NCI-H345 treated with DMSO at 0.1 percent for 48 hours (cell line): ENCODE results near the gene LRRN3.
"Not testable (repeated sequence)": the region's sequence is repeated elsewhere in the genome, so short reads cannot be mapped to it uniquely, and the experiment has no call there.

Experiments
- DNase-seq: peaks from one replicate; lab custom pipeline; 2025; ENCODE audit not compliant: unreplicated experiment; lab: John Stamatoyannopoulos, UW

Gene LRRN3

DNA sequence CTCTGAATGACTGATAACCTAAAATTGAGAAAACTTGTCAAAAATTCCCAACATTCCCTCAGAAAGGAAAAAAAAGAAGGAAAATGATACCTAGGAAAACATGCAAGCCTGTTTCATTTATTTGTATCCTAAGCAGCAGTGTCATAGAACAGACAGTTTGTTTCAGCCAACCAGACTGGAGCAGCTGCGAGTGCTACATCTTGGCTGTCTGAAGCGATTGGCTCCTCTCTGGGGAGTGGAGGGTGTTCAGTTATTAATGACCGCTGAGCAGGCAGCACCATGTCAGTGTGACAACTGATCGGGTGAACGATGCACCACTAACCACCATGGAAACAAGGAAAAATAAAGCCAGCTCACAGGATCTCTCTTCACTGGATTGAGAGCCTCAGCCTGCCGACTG, at the start of gene LRRN3:
LRRN3 (plus strand) TSS at position 282 of the 400 bp plus-strand sequence. CDS start 31,646 bp downstream, outside the sequence.
- peak; percentile 22 for DNase-seq

DNA sequence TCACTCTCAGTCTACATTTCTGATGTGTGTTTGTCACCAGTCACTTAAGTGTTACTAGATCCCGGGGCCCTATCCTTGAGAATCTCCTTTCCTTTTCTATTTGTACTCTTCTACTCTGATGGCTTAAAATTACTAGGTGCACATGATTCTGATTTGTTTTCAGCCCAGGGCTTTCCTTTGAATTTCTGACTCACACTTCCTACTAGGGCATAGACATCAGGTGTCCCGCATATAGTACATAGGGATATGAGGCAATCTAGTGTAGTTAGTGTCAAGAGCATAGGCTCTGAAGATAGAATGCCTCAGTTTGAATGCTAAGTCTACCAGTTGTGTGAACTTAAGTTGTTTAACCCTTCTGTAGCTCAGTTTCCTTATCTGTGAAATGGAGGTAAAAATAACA, 49.4 kb upstream of the LRRN3 start:
- no peak for DNase-seq

DNA sequence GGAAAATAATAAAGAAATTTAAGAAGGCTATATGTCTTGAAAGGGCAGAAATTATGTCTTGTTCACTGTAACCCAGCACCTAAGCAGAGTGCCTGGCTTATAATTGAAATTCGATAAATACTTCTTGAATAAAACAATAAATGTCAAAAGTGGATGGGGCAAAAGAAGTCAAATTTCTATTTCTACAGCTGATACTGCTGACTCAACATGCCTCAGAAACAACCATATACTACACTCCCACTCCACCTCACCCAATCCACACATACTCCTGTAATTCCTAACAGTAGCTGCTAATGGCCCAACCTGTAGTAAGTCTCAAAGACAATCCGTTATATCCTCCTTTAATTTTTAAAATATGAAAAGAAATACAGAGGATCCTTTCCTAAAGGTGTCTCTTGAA, 48.1 kb upstream of the LRRN3 start:
- no peak for DNase-seq

DNA sequence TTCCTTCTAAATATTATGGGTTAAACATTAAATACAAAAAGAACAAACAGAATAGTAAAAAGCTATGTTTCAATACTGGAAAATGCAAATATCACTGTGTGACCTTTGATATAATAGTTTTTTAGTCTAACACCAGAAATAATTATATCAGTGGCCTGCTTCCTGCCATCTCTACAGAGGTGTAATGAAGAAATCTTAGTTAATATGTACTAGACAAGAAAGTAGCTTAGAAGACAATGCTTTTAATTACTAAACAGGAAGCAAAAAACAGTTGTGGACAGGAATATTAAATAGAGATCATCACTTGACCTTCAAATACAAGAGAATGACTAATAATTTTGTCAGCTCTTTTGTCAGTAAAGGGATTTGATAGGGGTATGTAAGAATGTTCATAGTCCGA, 47.4 kb upstream of the LRRN3 start:
- no peak for DNase-seq

DNA sequence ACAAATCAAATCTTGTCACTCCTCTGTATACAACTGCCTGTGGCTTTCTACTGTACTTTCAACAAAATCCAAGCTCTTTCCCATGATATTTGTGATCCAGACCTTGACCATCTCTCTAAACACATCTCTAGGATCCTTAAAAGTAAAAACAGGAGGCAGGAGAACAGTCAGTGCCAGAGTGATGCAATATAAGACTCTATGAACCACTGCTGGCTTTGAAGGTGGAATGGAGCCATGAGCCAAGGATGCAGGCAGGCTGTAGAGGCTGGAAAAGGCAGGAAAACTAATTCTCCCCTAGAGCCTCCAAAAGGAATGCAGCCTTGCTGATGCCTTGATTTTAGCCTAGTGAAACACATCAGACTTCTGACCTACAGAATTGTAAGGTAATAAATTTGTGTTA, 45.5 kb upstream of the LRRN3 start:
- no peak for DNase-seq

DNA sequence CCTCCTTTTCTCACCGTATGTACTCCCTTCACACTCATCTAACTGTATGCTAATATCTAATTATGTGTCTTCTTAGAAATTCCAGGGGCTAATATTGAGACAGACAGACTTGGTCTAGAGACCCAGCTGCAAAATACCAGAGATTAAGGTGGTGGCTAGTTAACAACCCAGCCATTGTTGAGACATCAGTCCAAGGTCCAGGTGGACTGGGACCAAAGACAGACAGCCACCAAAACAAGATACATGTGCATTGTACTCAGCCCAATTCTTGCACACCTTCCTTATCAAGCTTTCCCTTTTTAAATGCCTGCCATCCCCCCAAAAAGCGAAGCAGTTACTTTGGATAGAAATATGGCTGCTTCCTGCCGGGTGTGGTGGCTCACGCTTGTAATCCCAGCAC, 43.3 kb upstream of the LRRN3 start:
- DNase-seq, result no peak

DNA sequence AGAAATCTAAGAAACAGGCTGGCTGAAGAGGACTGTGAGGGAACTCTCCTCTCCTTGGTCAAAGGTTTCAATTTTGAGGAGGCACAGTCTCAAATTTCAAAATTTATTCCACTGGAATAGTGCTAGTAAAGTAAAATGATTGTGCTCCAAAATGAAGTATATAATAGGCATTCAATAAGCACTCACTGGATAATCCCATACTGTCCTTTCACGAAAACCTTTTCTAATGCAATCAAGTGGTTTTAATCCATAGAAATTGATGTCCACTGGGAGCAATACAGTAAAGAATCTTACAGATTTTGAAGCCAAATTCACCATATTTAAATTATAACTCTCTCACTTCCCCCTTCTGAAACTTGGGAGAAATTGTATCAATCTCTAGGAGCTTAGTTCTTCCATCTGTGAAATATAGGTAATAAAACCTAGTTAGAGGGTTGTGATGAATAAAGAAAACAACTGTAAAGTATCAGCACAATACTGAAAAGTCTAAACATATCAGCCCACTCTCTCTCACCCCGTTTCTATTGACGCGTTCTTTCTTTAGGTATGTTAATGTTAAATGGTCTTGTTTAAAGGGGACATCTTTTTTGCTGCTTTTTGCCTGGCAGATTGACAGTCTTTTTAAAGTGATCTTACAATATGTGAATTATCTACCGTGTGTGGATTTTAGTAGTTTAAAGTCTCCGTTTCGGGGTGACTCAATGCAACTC, 40.8 kb upstream of the LRRN3 start:
- no peak for DNase-seq

DNA sequence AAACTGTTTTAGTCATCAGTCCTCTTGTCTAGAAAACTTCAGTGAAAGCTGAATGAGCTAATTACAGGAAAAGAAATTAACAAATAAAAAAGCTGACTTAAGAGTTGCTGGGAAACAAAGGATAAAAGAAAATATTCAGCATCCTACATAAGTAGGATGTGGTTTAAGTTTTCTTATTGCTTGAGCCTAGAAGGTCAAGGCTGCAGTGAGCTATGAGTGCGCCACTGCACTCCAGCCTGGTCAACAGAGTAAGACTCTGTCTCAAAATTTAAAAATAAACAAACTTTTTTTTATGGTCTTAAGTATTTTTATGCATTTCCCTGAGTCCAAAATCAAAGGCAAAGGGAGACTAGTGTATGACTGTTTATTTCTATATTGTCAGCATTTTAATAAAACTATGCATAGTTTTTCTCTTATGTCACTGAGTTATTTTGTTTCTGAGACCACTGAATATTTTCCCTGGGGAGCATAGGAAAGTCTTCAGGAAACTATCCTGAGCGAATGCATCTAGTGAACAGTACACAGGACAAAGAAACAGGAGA, 40.0 kb upstream of the LRRN3 start:
- no peak for DNase-seq

GRCh38 chr7:111051832-111052231, 39.1 kb upstream of the LRRN3 start:
- DNase-seq, result no peak

DNA sequence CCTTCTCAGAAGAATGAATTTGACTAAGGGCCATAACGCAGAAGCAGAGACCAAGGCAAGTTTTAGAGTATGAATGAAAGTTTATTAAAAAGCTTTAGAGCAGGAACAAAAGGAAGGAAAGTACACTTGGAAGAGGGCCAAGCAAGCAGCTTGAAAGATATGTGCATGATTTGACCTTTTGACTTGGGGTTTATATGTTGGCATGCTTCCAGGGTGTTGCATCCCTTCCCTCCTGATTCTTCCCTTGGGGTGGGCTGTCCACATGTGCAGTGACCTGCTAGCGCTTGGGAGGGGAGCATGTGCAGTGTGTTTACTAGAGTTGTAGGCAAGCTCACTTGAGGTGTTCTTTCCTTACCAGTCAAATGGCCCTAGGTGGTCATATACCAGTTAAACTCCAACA, 37.9 kb upstream of the LRRN3 start:
- no peak for DNase-seq

DNA sequence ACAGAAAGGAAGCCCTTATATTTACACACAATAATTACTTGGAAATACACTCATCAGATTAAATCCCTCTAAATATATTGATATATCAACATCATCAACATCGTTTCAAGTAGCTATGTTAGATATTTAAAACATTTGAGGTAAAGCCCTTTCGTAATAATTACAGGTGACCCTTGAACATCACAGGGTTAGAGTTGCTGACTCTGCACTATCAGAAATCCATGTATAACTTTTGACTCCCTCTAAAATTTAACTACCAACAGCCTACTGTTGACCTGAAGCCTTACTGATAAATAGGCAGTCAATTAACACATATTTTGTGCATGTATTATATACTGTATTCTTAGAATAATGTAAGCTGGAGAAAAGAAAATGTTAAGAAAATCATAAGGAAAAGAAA, 34.6 kb upstream of the LRRN3 start:
- DNase-seq, result no peak

DNA sequence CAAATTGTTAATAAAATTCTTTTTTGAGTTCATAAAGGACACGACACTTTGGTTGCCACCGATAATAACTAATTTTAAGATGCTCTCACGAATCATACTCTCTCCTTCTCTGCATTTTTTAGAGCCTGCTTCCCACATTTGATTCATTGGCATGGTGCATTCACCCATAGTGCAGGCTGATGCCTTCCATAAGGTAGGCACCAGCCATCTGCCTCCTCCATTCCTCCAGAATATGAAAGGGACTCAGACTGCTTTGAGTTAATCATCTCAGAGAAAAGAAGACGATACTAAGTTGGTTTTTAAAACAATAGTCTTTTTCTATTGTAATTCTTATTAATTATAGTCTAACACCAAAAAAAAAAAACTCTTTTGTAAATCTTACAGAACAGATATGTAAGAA, 33.9 kb upstream of the LRRN3 start:
- DNase-seq, result no peak

DNA sequence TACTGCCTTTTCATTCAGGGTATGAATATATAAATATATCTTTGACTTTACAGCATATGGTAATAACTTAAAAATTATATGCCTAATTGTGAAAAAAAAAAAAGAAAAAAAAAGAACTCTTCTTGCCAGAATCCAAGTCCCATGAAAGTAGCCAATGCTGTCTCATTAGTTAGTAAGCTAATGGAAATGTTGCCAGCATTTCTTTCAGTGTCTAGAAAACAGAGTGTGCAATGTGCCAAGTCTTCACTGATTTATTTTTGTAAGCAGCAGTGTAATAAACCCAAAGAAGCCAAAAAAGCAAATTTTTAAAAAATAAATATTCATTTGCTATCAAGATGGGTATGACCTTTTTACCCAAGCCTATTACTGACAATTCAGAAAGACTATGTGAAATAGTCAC, 31.1 kb upstream of the LRRN3 start:
- no peak for DNase-seq

GRCh38 chr7:111063166-111063565, 27.8 kb upstream of the LRRN3 start:
- DNase-seq, result no peak

DNA sequence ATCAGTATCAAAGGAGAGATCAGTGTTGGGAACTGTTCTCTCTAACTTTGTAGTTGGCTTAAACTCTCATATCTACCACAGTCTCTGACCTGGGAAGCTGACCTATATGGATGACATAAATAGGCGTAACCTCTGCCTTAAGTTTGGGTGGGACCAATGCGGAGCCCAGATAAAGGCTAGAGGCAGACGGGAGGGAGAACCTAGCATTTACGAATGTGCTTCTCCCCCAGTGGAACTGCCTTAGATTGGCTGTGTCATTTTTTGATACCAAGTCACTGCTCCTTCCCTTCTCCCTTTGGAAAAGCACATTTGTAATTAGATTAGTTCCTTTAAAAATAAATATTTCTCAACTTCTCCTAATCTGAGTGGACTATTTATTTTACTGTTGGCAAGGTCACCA, 23.7 kb upstream of the LRRN3 start:
- DNase-seq, result no peak

GRCh38 chr7:111067682-111068081, 23.2 kb upstream of the LRRN3 start:
- DNase-seq, result no peak

GRCh38 chr7:111068618-111069017, 22.3 kb upstream of the LRRN3 start:
- no peak for DNase-seq

- no peak for DNase-seq
These were observed 19.4 kb upstream of the LRRN3 start for GRCh38 chr7:111071556-111071955.

DNA sequence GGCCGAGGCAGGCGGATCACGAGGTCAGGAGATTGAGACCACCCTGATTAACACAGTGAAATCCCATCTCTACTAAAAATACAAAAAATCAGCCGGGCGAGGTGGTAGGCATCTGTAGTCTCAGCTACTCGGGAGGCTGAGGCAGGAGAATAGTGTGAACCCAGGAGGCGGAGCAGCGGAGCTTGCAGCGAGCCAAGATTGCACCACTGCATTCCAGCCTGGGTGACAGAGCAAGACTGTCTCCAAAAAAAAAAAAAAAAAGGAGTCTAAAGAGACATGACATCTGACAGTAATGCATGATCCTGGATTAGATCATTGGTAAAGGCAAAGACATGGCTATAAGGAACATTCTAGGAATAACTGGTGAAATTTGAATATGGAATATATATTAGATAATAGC, 18.3 kb upstream of the LRRN3 start:
- DNase-seq, result not testable (repeated sequence)

DNA sequence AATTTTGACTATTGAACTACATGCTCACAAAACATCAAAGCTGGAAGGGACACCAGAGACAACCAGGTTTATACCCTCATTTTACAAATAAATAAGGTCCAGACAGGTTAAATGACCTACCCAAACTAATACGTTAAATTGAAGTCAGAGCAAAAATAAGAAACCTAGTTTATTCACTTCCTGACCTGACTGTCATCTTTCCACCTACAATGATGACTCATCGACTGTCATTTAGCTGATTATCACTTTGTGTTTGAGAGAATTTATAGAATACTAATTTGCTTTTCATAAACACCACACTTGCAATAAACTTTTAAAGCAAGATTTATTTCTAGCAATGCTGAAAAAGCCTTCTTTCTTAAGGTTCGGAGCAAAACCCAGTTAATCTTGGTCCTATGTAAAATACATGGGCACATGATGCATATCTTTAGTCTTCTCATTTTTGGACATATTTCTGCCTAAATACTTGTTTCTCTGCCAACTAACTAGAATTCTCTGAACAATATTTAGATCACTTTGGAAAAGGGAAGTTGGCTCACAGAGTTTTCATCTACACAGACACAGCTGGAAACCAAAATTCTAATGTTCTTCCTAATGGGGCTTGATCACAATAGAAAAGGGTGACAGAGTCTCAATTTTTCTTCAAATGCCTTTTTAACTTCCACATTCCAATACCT, 16.7 kb upstream of the LRRN3 start:
- DNase-seq, result no peak

- no peak for DNase-seq
These were observed 16.2 kb upstream of the LRRN3 start for GRCh38 chr7:111074748-111075146.

DNA sequence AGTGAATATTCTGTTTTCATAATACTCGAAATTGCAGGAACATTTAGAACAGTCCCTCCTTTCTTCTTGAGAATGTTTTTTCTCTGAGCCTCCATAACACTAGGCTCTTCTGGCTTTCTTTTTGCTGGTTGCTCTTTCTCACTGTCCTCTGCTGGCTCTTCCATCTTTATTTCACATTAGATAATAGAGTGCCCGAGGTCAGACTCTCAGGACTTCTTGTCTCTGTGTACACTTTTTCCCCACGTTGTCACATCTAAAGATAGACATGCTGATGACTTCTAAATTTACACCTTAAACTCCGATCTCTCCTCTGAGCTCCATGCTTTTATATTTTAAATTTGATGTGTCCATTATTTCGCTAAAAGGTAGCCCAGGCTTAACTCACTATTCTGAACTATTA, 15.4 kb upstream of the LRRN3 start:
- DNase-seq, result no peak

DNA sequence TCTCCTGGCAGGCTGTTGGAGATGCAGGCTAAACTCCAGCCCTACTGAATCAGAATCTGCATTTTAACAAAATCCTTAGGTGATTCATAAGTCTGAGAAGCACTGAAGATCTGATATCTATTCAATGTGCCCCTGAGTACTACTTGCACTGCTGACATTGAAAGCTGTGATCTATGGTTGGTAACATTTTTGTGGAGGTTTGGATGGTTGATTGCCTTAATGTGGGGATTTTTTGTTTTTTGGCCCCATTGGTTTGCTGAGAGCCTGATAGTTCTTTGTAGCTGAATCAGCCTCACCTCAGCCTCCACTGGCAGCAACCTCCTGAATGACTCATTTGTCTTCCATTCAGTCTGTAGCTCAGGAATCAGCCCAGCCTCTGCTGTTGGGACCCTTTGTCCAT, 14.7 kb upstream of the LRRN3 start:
- no peak for DNase-seq
